ENCODE data around the gene SIAH3. TPM values are rescaled to one million over a fixed set of nuclear protein-coding genes. Genes with fewer than 3 reads are reported as not detected.

The SIAH3 gene
- polyA plus RNA-seq, 1 donor = 0.19 TPM

DNA sequence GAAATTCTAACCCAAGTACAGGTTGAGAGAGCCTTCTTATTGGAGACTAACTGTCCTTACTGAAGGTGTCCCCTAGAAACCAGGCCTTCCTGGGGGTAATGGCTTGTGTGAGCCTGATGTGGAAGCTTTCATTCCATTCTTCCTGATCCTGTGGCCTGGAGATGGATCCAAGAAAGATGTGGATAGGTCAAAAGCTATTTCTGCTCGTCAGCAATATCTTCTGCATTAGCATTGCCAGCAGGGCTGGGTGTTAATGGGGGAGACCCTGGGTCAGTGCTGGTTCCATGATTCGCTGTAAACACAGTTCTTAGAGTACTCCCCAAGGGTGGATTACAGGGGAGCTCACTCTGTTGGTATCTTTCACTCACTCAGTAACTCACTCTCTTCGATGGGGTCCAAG is 106.6 kb downstream of the SIAH3 start:
- Histone ChIP-seq H3K9me3 (ENCODE audit: control insufficient read depth, low read depth, low read length) (no peaks in the 10 kb centered on the region), H3K4me3 (ENCODE audit: low read length) (no peak overlapping the region)
- no CpG with 5 or more reads among the region's 3 CpGs for WGBS (ENCODE audit: insufficient coverage, low lambda C conversion rate)

DNA sequence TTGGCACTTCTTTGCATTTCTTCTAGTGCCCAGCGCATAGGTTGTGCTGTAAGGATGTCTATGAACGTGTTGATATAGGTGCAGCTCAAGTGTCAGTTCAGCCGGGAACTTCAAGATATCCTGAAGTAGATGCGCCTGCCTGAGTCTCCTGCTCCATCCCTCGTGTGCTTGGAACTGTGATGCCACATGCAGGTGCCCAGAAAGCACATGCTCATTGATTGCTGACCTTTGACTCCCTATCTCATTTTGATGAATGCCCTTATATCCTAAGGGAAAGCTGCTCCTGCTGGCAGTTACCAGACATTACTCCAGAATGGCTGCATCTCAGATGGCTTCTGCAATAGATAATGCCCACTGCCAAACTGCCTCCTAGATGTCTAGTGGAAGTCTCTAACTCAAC is 108.6 kb downstream of the SIAH3 start:
- H3K27ac ChIP-seq (ENCODE audit: low read length) = no peak overlapping the region
- WGBS (ENCODE audit: insufficient coverage, low lambda C conversion rate) = no CpG with 5 or more reads among the region's 5 CpGs
- H3K36me3 ChIP-seq (ENCODE audit: control insufficient read depth, insufficient read depth, low read length) = no peaks in the 10 kb centered on the region
- DNase-seq = no peak
- no peak overlapping the region for H3K4me3 ChIP-seq (ENCODE audit: low read length)
- H3K27me3 ChIP-seq (ENCODE audit: control insufficient read depth, insufficient read depth, low read length) = no peaks in the 10 kb centered on the region
- H3K4me1 ChIP-seq (ENCODE audit: control insufficient read depth, insufficient read depth, low read length) = no peaks in the 10 kb centered on the region
- H3K9me3 ChIP-seq (ENCODE audit: control insufficient read depth, low read depth, low read length) = no peaks in the 10 kb centered on the region

More for the DNA sequence above, 106.6 kb downstream of the SIAH3 start:
- Histone ChIP-seq H3K36me3 (ENCODE audit: control insufficient read depth, insufficient read depth, low read length) (no peaks in the 10 kb centered on the region), H3K27me3 (ENCODE audit: control insufficient read depth, insufficient read depth, low read length) (no peaks in the 10 kb centered on the region), H3K27ac (ENCODE audit: low read length) (no peak overlapping the region), H3K4me1 (ENCODE audit: control insufficient read depth, insufficient read depth, low read length) (no peaks in the 10 kb centered on the region)
- DNase-seq = no peak

DNA sequence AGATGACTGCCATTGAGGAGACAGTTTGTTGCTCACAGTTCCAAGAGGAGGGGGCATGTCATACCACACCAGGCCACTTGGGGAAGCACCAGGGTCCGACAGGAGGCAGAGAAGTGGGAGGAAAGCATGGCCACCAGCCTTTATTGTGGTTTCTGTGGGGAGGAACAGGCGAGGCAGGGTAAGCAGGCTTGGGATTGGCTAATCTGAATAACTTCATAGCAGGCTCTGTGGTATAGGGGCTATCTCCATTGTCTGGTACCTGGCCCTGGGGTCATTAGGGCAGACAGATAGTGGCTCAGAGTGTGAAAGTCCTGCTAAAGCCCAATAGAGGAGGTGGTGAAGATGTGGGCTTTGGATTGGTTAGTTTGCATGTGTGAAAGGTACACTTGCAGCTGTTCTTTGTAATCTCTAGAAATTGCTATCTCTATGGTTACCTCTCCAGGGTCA is 114.0 kb downstream of the SIAH3 start:
- no peaks in the 10 kb centered on the region for H3K9me3 ChIP-seq (ENCODE audit: control insufficient read depth, low read depth, low read length)
- no peaks in the 10 kb centered on the region for H3K4me1 ChIP-seq (ENCODE audit: control insufficient read depth, insufficient read depth, low read length)
- no peak for DNase-seq
- no peaks in the 10 kb centered on the region for H3K27me3 ChIP-seq (ENCODE audit: control insufficient read depth, insufficient read depth, low read length)
- no peaks in the 10 kb centered on the region for H3K36me3 ChIP-seq (ENCODE audit: control insufficient read depth, insufficient read depth, low read length)
- H3K27ac ChIP-seq (ENCODE audit: low read length) = no peak overlapping the region
- no CpG with 5 or more reads among the region's 2 CpGs for WGBS (ENCODE audit: insufficient coverage, low lambda C conversion rate)
- H3K4me3 ChIP-seq (ENCODE audit: low read length) = no peak overlapping the region

DNA sequence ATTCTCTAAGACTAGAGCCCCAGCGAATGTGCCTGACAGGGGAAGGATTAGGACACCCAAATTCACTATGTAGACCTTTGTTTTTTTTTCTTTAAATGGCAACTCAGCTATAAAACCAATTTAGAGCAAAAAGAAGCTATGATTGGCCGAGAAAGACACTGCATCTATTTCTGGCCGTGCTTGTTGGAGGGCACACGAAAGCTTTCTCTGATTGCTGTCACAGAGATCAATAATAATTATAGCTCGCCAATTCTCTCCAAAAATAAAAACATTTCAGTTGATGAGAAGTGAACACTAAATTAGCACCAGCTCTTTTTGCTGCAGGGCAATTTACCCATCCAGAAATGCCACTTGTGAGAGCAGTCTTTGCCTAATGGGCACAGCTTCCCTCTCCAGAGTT is 118.2 kb downstream of the SIAH3 start:
- no peaks in the 10 kb centered on the region for H3K4me1 ChIP-seq (ENCODE audit: control insufficient read depth, insufficient read depth, low read length)
- peaks cover 3% of the 10 kb centered on the region for H3K27me3 ChIP-seq (ENCODE audit: control insufficient read depth, insufficient read depth, low read length)
- no peak overlapping the region for H3K27ac ChIP-seq (ENCODE audit: low read length)
- WGBS (ENCODE audit: insufficient coverage, low lambda C conversion rate) = 93% methylated on average over 2 of the region's 5 CpGs
- no peak overlapping the region for H3K4me3 ChIP-seq (ENCODE audit: low read length)
- no peak for DNase-seq
- H3K9me3 ChIP-seq (ENCODE audit: control insufficient read depth, low read depth, low read length) = no peaks in the 10 kb centered on the region
- no peaks in the 10 kb centered on the region for H3K36me3 ChIP-seq (ENCODE audit: control insufficient read depth, insufficient read depth, low read length)

DNA sequence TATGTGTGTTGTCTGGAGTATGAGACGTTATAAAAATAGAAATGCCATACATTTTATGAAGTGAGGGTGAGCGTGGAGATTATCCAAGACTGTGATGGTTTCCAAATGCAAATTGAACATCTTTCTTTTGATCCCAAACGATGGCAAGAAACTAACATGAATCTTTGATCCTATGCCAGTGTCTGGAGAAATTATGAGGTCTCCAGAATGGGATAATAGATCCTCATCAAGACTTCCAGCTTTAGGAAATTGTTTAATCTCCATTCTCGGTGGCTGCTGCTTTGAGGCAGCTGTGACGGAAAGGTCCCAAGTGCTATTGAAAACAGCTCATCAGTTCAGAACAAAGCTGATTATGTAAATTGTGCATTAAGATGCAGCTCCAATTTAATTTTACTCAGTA is 118.6 kb downstream of the SIAH3 start:
- Histone ChIP-seq H3K27ac (ENCODE audit: low read length) (no peak overlapping the region), H3K9me3 (ENCODE audit: control insufficient read depth, low read depth, low read length) (no peaks in the 10 kb centered on the region), H3K4me1 (ENCODE audit: control insufficient read depth, insufficient read depth, low read length) (no peaks in the 10 kb centered on the region), H3K4me3 (ENCODE audit: low read length) (no peak overlapping the region), H3K36me3 (ENCODE audit: control insufficient read depth, insufficient read depth, low read length) (no peaks in the 10 kb centered on the region), H3K27me3 (ENCODE audit: control insufficient read depth, insufficient read depth, low read length) (peaks cover 3% of the 10 kb centered on the region)
- no CpG with 5 or more reads among the region's 5 CpGs for WGBS (ENCODE audit: insufficient coverage, low lambda C conversion rate)
- no peak for DNase-seq

DNA sequence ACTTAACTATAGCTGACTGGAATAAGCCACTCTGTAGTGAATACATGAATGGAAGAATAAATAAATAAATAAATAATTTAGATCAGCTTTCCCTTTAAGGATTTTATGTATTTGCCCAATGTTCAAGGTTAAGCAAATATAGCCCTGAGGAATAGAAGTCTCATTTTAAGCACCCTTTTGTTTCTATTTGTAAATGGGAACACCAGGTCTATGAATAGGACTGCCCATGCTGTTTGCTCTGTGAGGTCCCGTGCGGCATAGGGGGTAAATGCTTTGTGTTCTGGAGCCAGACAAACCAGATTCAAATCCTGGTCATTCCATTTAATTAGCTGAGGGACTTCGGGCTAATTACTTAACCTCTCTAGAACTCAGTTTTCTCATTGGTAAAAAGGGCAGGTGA is 120.1 kb downstream of the SIAH3 start:
- H3K27me3 ChIP-seq (ENCODE audit: control insufficient read depth, insufficient read depth, low read length) = peaks cover 3% of the 10 kb centered on the region
- no peak overlapping the region for H3K4me3 ChIP-seq (ENCODE audit: low read length)
- no peaks in the 10 kb centered on the region for H3K9me3 ChIP-seq (ENCODE audit: control insufficient read depth, low read depth, low read length)
- H3K36me3 ChIP-seq (ENCODE audit: control insufficient read depth, insufficient read depth, low read length) = no peaks in the 10 kb centered on the region
- 20% methylated on average over 1 of the region's 3 CpGs for WGBS (ENCODE audit: insufficient coverage, low lambda C conversion rate)
- no peak for DNase-seq
- no peak overlapping the region for H3K27ac ChIP-seq (ENCODE audit: low read length)
- no peaks in the 10 kb centered on the region for H3K4me1 ChIP-seq (ENCODE audit: control insufficient read depth, insufficient read depth, low read length)

DNA sequence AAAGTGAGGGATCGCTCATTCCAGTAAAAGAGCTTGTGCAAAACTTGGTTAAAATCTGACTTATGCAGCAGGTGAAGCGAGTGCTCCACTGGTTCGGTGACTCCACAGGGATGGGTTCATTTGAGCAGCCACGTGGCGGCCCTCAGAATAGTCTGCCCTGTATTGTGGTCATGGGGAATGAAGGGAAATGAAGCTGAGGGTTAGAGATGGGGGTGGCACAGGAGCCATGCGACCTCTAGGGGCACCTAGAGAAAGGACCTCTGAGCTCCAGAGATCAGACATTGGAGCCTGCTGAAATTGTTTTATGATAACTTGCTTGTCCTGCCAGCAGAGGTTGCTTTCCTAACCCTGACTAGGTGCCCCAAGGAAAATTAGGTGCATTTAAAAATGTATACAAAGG is 122.8 kb downstream of the SIAH3 start:
- WGBS (ENCODE audit: insufficient coverage, low lambda C conversion rate) = 100% methylated on average over 1 of the region's 6 CpGs
- Histone ChIP-seq H3K36me3 (ENCODE audit: control insufficient read depth, insufficient read depth, low read length) (no peaks in the 10 kb centered on the region), H3K4me3 (ENCODE audit: low read length) (no peak overlapping the region), H3K27ac (ENCODE audit: low read length) (no peak overlapping the region), H3K4me1 (ENCODE audit: control insufficient read depth, insufficient read depth, low read length) (no peaks in the 10 kb centered on the region), H3K9me3 (ENCODE audit: control insufficient read depth, low read depth, low read length) (no peaks in the 10 kb centered on the region), H3K27me3 (ENCODE audit: control insufficient read depth, insufficient read depth, low read length) (peaks cover 3% of the 10 kb centered on the region)
- DNase-seq = no peak

Other genes starting within 250 kb of the SIAH3 start
- 2.1 TPM for gene ERICH6B, start 236.0 kb downstream of the SIAH3 start, polyA plus RNA-seq
- gene CBY2, start 149.4 kb downstream of the SIAH3 start, polyA plus RNA-seq = not detected
- 36.4 TPM for gene ZC3H13, start 201.0 kb upstream of the SIAH3 start, polyA plus RNA-seq

Data from large intestine (tissue), 3 donors.